WI38 (cell line): ENCODE measurements around the gene CCDC121.

ENCODE experiments used
- H3K4me3 ChIP-seq: 2 replicates; pipeline ENCODE4 v1.5.1; 2011; ENCODE audit warnings: low read depth, mild to moderate bottlenecking, control low read depth, low read length
- CTCF ChIP-seq: IDR thresholded peaks from 2 replicates; pipeline ENCODE4 v1.5.1; 2012; ENCODE audit warnings: low read depth, mild to moderate bottlenecking, control low read depth, low read length

CCDC121 gene

GRCh38 chr2:27628767-27629709, at the start of gene CCDC121, which contains the start of gene GPN1:
Gene CCDC121, minus strand, starts transcription at chr2:27629012. Its CDS starts 1,213 bp downstream, at chr2:27627799.
Gene GPN1, plus strand, starts transcription at chr2:27629050. Its CDS starts 9 bp downstream, at chr2:27629059.
- H3K4me3 ChIP-seq: peak within 1 kb of the TSS; percentile 94
- no peak for TF ChIP-seq CTCF

GRCh38 chr2:27672723-27673486, 44.1 kb upstream of the CCDC121 start:
- H3K4me3 ChIP-seq: no peak overlapping the region
- TF ChIP-seq CTCF: no peak

GRCh38 chr2:27671235-27671634, 42.4 kb upstream of the CCDC121 start:
- no peak for TF ChIP-seq CTCF
- H3K4me3 ChIP-seq: no peak overlapping the region

GRCh38 chr2:27667446-27667845, 38.6 kb upstream of the CCDC121 start:
- TF ChIP-seq CTCF: no peak
- H3K4me3 ChIP-seq: no peak overlapping the region

- TF ChIP-seq CTCF: no peak
Observed at GRCh38 chr2:27664622-27665363, 36.0 kb upstream of the CCDC121 start.

GRCh38 chr2:27664154-27664574, 35.4 kb upstream of the CCDC121 start:
- TF ChIP-seq CTCF: no peak
- H3K4me3 ChIP-seq: peak overlapping the region; percentile 96

More at GRCh38 chr2:27664622-27665363, 36.0 kb upstream of the CCDC121 start:
- H3K4me3 ChIP-seq: peak overlapping the region; percentile 96
